Skin epidermis (tissue), 12 donors: ENCODE measurements around the gene SIVA1.
A peak's percentile ranks its signal among the peaks of the same experiment; 100 is the strongest.

Experiments
- H3K27ac ChIP-seq, 21 experiments: fragments of 200-600 bp; sonication (generic) in 11 of 21; one replicate each; pipeline ENCODE4 v1.5.0; 2020; ENCODE audit warnings: mild to moderate bottlenecking in 3 of 21, inconsistent platforms in 2 of 21, moderate library complexity in 2 of 21
- H3K4me3 ChIP-seq, 7 experiments: fragments of 200-600 bp; sonication (generic) in 2 of 7; one replicate each; pipeline ENCODE4 v1.5.0; 2020; ENCODE audit warnings: inconsistent platforms in 2 of 7, mild to moderate bottlenecking in 2 of 7, moderate library complexity in 1 of 7

SIVA1 gene

DNA sequence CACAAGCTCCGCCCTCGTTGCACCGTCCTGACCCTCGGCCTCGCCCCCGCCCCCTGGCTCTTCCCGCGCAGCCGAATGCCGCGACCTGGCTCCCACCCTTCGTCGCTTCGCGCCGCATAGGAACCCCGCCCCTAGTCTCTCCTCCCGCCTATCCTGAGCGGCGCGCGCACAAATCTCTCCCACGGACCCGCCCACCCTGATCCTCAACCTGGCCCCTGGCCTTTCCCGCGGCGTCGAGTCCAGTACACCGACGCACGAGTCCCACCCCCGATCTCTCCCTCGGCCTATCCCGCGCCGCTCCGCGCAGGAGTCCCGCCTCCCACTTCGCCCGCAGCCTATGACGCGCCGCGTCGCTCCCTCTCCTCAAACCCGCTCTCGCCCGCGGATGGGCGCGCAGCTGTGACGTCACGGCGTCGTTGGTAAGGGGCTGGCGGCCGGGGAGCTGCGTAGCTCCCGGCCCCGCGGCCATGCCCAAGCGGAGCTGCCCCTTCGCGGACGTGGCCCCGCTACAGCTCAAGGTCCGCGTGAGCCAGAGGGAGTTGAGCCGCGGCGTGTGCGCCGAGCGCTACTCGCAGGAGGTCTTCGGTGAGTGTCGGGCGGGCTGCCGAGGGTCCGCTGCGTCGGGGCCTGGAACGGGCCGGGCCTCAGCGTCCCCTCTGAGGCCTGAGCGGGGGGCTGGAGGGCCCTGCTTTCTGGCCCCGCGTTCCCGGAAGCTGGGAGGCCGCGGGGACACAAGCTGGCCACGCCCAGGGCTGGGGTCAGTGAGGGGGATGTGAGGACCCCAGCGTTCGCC lies at the start of gene SIVA1:
Gene SIVA1 (plus strand): TSS at position 413 of the 793 bp plus-strand sequence. CDS start 55 bp downstream, at position 468.
- Histone ChIP-seq H3K4me3 (peak within 1 kb of the TSS; percentile 65 to 99 (median 84)), H3K27ac (peak within 1 kb of the TSS; percentile 69 to 99 (median 92))

GRCh38 chr14:104703269-104703668 lies 49.7 kb upstream of the SIVA1 start:
- no peak overlapping the region for H3K4me3 ChIP-seq

GRCh38 chr14:104704252-104704651 lies 48.7 kb upstream of the SIVA1 start:
- H3K27ac ChIP-seq, result no peak overlapping the region

More at GRCh38 chr14:104703269-104703668, 49.7 kb upstream of the SIVA1 start:
- no peak overlapping the region for H3K27ac ChIP-seq

GRCh38 chr14:104705340-104706047 lies 47.5 kb upstream of the SIVA1 start:
- H3K4me3 ChIP-seq, result no peak overlapping the region
- no peak overlapping the region for H3K27ac ChIP-seq

More at GRCh38 chr14:104704252-104704651, 48.7 kb upstream of the SIVA1 start:
- no peak overlapping the region for H3K4me3 ChIP-seq

- H3K4me3 ChIP-seq, result no peak overlapping the region
- no peak overlapping the region for H3K27ac ChIP-seq
These were observed 46.0 kb upstream of the SIVA1 start for GRCh38 chr14:104706733-104707607.

DNA sequence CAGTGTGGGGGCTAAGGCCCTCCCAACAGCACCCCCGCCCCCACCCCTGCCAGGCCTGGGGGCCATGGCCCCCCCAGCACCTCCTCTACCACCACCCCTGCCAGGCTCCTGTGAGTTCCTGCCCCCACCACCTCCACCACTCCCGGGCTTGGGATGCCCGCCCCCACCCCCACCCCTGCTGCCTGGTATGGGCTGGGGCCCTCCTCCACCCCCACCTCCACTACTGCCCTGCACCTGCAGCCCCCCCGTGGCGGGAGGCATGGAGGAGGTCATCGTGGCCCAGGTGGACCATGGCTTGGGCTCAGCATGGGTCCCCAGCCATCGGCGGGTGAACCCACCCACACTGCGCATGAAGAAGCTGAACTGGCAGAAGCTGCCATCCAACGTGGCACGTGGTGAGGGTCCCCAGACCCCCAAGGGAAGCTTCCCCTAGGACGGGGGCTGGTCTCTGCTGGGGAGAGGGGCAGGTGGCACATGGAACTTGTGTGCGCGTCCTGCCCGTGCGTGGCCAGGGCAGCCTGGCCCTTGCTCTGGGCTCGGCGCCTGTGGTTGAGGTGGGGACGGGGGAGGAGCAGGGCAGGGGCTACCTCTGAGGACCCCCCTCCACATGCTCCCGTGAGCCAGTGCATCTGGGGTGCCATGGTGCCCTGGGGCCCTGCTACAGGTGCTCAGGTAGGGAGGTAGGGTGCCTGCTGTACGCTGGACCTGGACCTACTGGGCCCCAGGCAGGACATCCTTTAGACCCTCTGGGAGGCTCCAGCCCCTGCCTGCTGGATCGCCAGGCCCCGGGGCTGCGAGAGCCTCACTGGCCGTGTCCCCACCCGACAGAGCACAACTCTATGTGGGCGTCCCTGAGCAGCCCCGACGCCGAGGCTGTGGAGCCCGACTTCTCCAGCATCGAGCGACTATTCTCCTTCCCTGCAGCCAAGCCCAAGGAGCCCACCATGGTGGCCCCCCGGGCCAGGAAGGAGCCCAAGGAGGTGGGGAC lies 45.0 kb upstream of the SIVA1 start:
- no peak overlapping the region for H3K27ac ChIP-seq
- no peak overlapping the region for H3K4me3 ChIP-seq

DNA sequence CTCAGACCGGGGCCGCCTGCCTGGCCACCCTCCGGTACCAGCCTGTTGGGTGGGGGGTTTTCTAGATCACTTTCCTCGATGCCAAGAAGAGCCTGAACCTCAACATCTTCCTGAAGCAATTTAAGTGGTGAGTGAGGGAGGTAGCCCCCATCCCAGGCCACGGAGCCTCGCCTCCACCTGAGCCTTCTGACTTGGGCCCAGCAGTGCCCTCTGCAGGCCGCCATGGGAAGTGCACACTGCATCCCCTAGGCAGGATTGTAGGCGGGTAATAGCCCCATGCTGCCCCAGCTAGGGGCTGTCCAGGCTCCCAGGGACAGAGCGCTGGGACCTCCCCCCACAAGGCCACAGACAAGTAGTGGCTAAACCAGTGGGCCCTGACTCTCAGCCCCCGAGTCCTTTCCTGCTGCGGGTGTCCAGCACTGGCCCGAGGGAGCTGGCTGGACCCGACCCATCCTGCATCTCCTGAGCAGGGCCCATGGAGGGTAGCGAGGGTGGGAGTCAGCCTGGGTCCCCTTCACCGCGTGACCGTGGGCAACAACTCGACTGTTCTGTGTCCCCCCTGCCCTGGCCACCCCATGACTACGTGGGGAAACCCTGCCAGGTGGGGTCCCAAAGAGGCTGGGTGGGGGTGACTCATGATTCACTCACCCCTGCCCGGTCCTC lies 44.2 kb upstream of the SIVA1 start:
- Histone ChIP-seq H3K4me3 (no peak overlapping the region), H3K27ac (no peak overlapping the region)

DNA sequence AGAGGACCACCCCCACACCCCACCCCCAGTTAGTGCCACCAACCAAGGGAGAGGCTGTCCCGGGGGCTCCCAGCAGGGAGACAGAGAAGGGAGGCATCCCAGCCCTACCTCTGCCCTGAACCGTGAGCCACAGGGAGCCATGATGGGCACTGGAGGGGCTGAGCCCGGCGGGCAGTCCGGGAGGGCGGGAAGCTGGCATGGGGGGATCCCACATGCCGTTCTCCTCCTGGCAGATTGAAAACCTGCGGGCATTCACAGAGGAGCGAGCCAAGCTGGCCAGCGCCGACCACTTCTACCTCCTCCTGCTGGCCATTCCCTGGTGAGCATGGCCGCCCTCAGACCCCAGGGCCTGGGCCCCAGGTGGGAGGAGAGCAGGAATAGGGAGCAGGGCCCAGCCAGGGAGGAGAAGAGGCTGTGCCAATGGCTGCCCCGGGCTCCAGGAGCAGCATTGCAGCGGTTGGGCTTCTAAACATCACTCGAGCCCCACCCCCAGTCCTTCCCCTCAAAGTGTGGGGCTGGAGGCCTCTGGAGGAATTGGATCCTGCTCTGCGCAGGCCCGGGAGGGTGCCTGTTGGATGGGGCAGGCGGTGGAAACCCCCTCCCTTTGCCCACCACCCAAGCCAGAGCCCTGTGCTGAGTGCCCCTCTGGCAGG lies 43.4 kb upstream of the SIVA1 start:
- Histone ChIP-seq H3K27ac (no peak overlapping the region), H3K4me3 (no peak overlapping the region)

DNA sequence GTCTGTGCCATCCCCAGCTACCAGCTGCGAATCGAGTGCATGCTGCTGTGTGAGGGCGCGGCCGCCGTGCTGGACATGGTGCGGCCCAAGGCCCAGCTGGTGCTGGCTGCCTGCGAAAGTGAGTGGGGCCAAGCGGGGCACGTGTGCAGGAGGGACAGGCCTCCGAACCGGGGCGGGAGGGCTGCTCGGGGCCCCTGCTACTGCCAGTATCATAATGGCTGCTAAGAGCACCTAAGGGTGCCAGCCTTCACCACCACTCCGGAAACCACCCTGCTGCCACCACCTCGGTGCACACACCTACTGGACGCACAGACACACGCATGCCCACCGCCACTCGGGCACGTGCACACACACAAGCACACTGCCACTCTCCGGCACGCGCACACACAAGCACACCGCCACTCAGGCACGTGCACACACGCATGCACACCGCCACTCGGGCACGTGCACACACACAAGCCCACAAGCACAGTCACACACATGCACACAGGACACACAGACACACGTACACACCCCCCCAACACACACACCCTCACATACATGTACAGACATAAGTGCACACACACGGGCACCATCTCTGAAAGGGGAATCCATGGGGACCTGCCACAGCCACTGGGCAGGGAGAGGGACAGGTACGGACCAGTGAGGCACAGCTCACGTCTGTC lies 42.7 kb upstream of the SIVA1 start:
- Histone ChIP-seq H3K27ac (no peak overlapping the region), H3K4me3 (no peak overlapping the region)

GRCh38 chr14:104712881-104713734 lies 39.8 kb upstream of the SIVA1 start:
- Histone ChIP-seq H3K27ac (no peak overlapping the region), H3K4me3 (no peak overlapping the region)

DNA sequence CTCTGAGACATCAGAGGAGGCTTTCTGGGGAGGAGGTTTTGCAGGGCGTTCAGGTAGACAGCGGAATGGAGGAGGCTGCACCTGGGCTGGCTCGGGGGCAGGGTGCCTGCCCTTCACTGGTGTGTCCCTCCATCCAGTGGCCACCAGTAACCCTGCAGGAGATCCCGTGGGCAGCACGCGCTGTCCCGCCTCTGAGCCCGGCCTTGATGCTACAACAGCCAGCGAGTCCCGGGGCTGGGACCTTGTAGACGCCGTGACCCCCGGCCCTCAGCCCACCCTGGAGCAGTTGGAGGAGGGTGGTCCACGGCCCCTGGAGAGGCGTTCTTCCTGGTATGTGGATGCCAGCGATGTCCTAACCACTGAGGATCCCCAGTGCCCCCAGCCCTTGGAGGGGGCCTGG lies 38.9 kb upstream of the SIVA1 start:
- H3K4me3 ChIP-seq, result no peak overlapping the region

DNA sequence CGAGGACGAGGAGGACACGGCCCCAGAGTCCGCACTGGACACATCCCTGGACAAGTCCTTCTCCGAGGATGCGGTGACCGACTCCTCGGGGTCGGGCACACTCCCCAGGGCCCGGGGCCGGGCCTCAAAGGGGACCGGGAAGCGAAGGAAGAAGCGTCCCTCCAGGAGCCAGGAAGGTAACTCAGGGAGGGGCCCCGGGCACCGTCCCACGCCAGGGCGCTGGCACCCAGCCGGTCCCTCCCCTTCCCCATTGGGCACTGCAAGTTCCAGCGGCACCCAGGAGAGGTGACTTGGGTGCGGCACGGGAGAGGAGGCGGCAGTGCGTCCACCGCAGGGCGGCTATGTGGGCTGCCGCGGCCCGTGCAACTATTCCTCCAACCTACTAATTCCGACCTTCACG lies 38.3 kb upstream of the SIVA1 start:
- H3K4me3 ChIP-seq, result no peak overlapping the region
- no peak overlapping the region for H3K27ac ChIP-seq

More for the DNA sequence above, 38.9 kb upstream of the SIVA1 start:
- H3K27ac ChIP-seq, result no peak overlapping the region

DNA sequence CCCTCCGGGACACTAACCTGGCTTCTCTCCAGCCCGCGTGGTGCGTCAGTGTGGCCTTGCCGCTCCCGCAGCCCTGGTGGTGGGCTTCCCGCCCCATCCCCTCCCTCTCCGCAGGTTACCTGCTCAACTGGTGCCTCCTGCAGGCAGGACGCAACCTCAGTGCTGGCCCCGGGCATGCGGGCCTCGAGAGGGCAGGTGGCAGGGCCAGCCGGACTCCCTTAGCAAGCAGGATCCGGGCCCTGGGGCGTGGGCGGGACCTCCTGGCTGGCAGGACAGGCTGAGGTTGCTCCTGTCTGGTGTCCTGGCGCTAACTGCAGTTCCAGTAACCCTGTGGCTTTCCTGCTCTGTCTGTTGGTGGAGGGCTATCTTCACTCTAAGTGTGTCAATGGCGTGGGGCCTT lies 37.5 kb upstream of the SIVA1 start:
- H3K4me3 ChIP-seq, result no peak overlapping the region
- H3K27ac ChIP-seq, result no peak overlapping the region

DNA sequence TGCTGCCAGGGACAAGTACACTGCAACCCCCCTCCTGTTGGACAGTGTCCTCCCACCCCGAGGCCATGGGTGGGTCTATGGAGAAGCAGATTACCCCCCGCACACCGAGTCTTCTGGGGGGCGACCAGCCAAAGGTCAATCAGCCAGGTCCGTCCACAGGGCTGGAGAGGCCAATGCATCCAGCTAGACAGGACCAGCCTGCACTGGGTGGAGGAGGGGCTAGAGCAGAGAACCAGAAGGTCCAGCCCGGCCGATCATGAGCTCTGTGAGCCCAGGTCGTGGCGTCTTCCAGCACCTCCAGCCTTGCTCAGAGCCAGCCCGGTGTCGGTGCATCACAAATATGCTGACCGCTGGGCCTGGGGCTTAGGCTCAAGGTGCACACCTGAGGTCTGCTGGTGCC lies 37.1 kb upstream of the SIVA1 start:
- no peak overlapping the region for H3K27ac ChIP-seq
- H3K4me3 ChIP-seq, result no peak overlapping the region

GRCh38 chr14:104717137-104717536 lies 35.8 kb upstream of the SIVA1 start:
- H3K27ac ChIP-seq, result no peak overlapping the region
- H3K4me3 ChIP-seq, result no peak overlapping the region

- H3K27ac ChIP-seq, result no peak overlapping the region
- no peak overlapping the region for H3K4me3 ChIP-seq
These were observed 35.3 kb upstream of the SIVA1 start for GRCh38 chr14:104717646-104718045.

- no peak overlapping the region for H3K4me3 ChIP-seq
- no peak overlapping the region for H3K27ac ChIP-seq
These were observed 34.8 kb upstream of the SIVA1 start for GRCh38 chr14:104718147-104718546.
